BLaER1 treated with 17β-estradiol and CSF1 and Interleukin-3, amounts not matched to agents 10 nM and 100 nM (cell line): ENCODE measurements around the gene FAM193A.
A peak's percentile ranks its signal among the peaks of the same experiment; 100 is the strongest.
"Not testable (repeated sequence)": the region's sequence is repeated elsewhere in the genome, so short reads cannot be mapped to it uniquely, and the experiment has no call there.

Source experiments
- H3K27ac ChIP-seq, 11 experiments: shearing (Covaris generic); formaldehyde crosslinking; 2 replicates each; pipeline ENCODE4 v1.8.1; 2022
- H3K27me3 ChIP-seq, 11 experiments: shearing (Covaris generic); formaldehyde crosslinking; 2 replicates each; pipeline ENCODE4 v1.8.1; 2022
- H3K36me3 ChIP-seq, 11 experiments: shearing (Covaris generic); formaldehyde crosslinking; 2 replicates each; pipeline ENCODE4 v1.8.1; 2022
- H3K4me1 ChIP-seq, 10 experiments: shearing (Covaris generic); formaldehyde crosslinking; 2 replicates each; pipeline ENCODE4 v1.8.1; 2022
- H3K4me2 ChIP-seq, 11 experiments: shearing (Covaris generic); formaldehyde crosslinking; 2 replicates each; pipeline ENCODE4 v1.8.1; 2022
- H3K4me3 ChIP-seq, 10 experiments: shearing (Covaris generic); formaldehyde crosslinking; 2 replicates each; pipeline ENCODE4 v1.8.1; 2022
- H3K9ac ChIP-seq, 11 experiments: shearing (Covaris generic); formaldehyde crosslinking; 2 replicates each; pipeline ENCODE4 v1.8.1; 2022
- H3K9me3 ChIP-seq, 11 experiments: shearing (Covaris generic); formaldehyde crosslinking; replicated peaks in 1 of 11; 2 replicates each; pipeline ENCODE4 v1.8.1; 2022
- H4K20me1 ChIP-seq, 11 experiments: shearing (Covaris generic); formaldehyde crosslinking; 2 replicates each; pipeline ENCODE4 v1.8.1; 2022
- Cebpa-rat ChIP-seq, 11 experiments: shearing (Covaris generic); IDR thresholded peaks; 2 replicates each; pipeline ENCODE4 v1.8.1; 2022

FAM193A gene

GRCh38 chr4:2604614-2605013 is 68.2 kb downstream of the FAM193A start:
- peak overlapping the region; percentile 15 to 67 (median 49); a peak in 21 of 22 replicates for H3K4me2 ChIP-seq
- peaks cover 17 to 29% (median 22%) of the 10 kb centered on the region in 10 experiments for H3K4me1 ChIP-seq
- H3K4me3 ChIP-seq = no peak overlapping the region
- peaks cover 31 to 77% (median 62%) of the 10 kb centered on the region in 11 experiments for H3K36me3 ChIP-seq
- no peak overlapping the region for H3K27ac ChIP-seq
- H3K9me3 ChIP-seq = no peaks in the 10 kb centered on the region
- peak overlapping the region in 4 of 11 experiments; percentile 5 to 51 (median 22); a peak in 2 of 22 replicates for H3K9ac ChIP-seq
- no peak for TF ChIP-seq Cebpa-rat (IDR thresholded peaks at IDR 0.05)
- H4K20me1 ChIP-seq = peaks cover 71 to 100% (median 95%) of the 10 kb centered on the region in 11 experiments
- H3K27me3 ChIP-seq = no peaks in the 10 kb centered on the region

GRCh38 chr4:2606960-2607506 is 70.6 kb downstream of the FAM193A start:
- peaks cover 14 to 27% (median 19%) of the 10 kb centered on the region in 10 experiments for H3K4me1 ChIP-seq
- H3K4me3 ChIP-seq = no peak overlapping the region
- H3K9me3 ChIP-seq = no peaks in the 10 kb centered on the region
- H3K27me3 ChIP-seq = no peaks in the 10 kb centered on the region
- H3K36me3 ChIP-seq = peaks cover 9 to 69% (median 45%) of the 10 kb centered on the region in 11 experiments; a peak in 21 of 22 replicates
- H4K20me1 ChIP-seq = peaks cover 74 to 100% (median 95%) of the 10 kb centered on the region in 11 experiments
- no peak for TF ChIP-seq Cebpa-rat (IDR thresholded peaks at IDR 0.05)
- 0 out of 22 replicates have a peak overlapping the region, but pooled peaks of 1 of the 11 experiments have one; percentile 4 for H3K9ac ChIP-seq
- no peak overlapping the region for H3K4me2 ChIP-seq
- no peak overlapping the region for H3K27ac ChIP-seq

GRCh38 chr4:2607822-2608221 is 71.4 kb downstream of the FAM193A start:
- Histone ChIP-seq H3K9me3 (no peaks in the 10 kb centered on the region), H3K27ac (no peak overlapping the region), H3K27me3 (no peaks in the 10 kb centered on the region), H3K36me3 (peaks cover 9 to 63% (median 41%) of the 10 kb centered on the region in 11 experiments; a peak in 21 of 22 replicates), H3K4me2 (no peak overlapping the region), H3K9ac (no peak overlapping the region), H4K20me1 (peaks cover 78 to 100% (median 98%) of the 10 kb centered on the region in 11 experiments), H3K4me1 (peaks cover 14 to 27% (median 19%) of the 10 kb centered on the region in 10 experiments), H3K4me3 (no peak overlapping the region)
- TF ChIP-seq Cebpa-rat (IDR thresholded peaks at IDR 0.05) = no peak

GRCh38 chr4:2608291-2608690 is 71.8 kb downstream of the FAM193A start:
- Histone ChIP-seq H3K4me1 (peaks cover 14 to 27% (median 19%) of the 10 kb centered on the region in 10 experiments), H3K9me3 (no peaks in the 10 kb centered on the region), H3K27me3 (no peaks in the 10 kb centered on the region), H3K36me3 (peaks cover 9 to 59% (median 38%) of the 10 kb centered on the region in 11 experiments; a peak in 21 of 22 replicates), H3K27ac (no peak overlapping the region), H3K4me2 (no peak overlapping the region), H4K20me1 (peaks cover 79 to 100% (median 100%) of the 10 kb centered on the region in 11 experiments), H3K4me3 (no peak overlapping the region), H3K9ac (no peak overlapping the region)
- TF ChIP-seq Cebpa-rat (IDR thresholded peaks at IDR 0.05) = no peak

- Histone ChIP-seq H3K27me3 (no peaks in the 10 kb centered on the region), H3K4me1 (peaks cover 0 to 23% (median 17%) of the 10 kb centered on the region in 10 experiments; a peak in 16 of 20 replicates), H4K20me1 (peaks cover 76 to 99% (median 97%) of the 10 kb centered on the region in 11 experiments), H3K9me3 (0 out of 22 replicates have a peak, but pooled peaks cover 0 to 3% (median 0%) of the 10 kb centered on the region in 11 experiments), H3K9ac (no peak overlapping the region), H3K36me3 (peaks cover 5 to 43% (median 28%) of the 10 kb centered on the region in 11 experiments; a peak in 20 of 22 replicates), H3K27ac (no peak overlapping the region), H3K4me2 (no peak overlapping the region), H3K4me3 (no peak overlapping the region)
- TF ChIP-seq Cebpa-rat (IDR thresholded peaks at IDR 0.05) = peak in 6 of 11 experiments; percentile 31 to 79 (median 64); a peak in 7 of 22 replicates
These were observed 79.4 kb downstream of the FAM193A start for GRCh38 chr4:2615821-2616220.

GRCh38 chr4:2617955-2618354 is 81.5 kb downstream of the FAM193A start:
- H3K9me3 ChIP-seq = 0 out of 22 replicates have a peak, but pooled peaks cover 0 to 3% (median 0%) of the 10 kb centered on the region in 11 experiments
- H3K4me2 ChIP-seq = no peak overlapping the region
- no peaks in the 10 kb centered on the region for H3K27me3 ChIP-seq
- no peak overlapping the region for H3K27ac ChIP-seq
- peaks cover 83 to 99% (median 97%) of the 10 kb centered on the region in 11 experiments for H4K20me1 ChIP-seq
- H3K36me3 ChIP-seq = peaks cover 13 to 52% (median 28%) of the 10 kb centered on the region in 11 experiments; a peak in 20 of 22 replicates
- TF ChIP-seq Cebpa-rat (IDR thresholded peaks at IDR 0.05) = no peak
- H3K9ac ChIP-seq = no peak overlapping the region
- H3K4me3 ChIP-seq = no peak overlapping the region
- peaks cover 0 to 44% (median 37%) of the 10 kb centered on the region in 10 experiments; a peak in 17 of 20 replicates for H3K4me1 ChIP-seq

- H3K4me3 ChIP-seq, H3K4me2 ChIP-seq, H3K9ac ChIP-seq, H3K9me3 ChIP-seq, H3K27ac ChIP-seq, H3K27me3 ChIP-seq: not testable (repeated sequence)
- Histone ChIP-seq H3K36me3 (peaks cover 13 to 59% (median 32%) of the 10 kb centered on the region in 11 experiments; a peak in 20 of 22 replicates), H4K20me1 (peaks cover 85 to 99% (median 97%) of the 10 kb centered on the region in 11 experiments), H3K4me1 (peaks cover 0 to 52% (median 45%) of the 10 kb centered on the region in 10 experiments; a peak in 17 of 20 replicates)
These were observed 82.3 kb downstream of the FAM193A start for GRCh38 chr4:2618729-2619128.

GRCh38 chr4:2619459-2619858 is 83.0 kb downstream of the FAM193A start:
- H3K4me1 ChIP-seq = peaks cover 0 to 53% (median 46%) of the 10 kb centered on the region in 10 experiments; a peak in 17 of 20 replicates
- peaks cover 14 to 62% (median 32%) of the 10 kb centered on the region in 11 experiments; a peak in 20 of 22 replicates for H3K36me3 ChIP-seq
- H4K20me1 ChIP-seq = peaks cover 85 to 99% (median 97%) of the 10 kb centered on the region in 11 experiments
- no peak for TF ChIP-seq Cebpa-rat (IDR thresholded peaks at IDR 0.05)
- H3K4me2 ChIP-seq = peak overlapping the region in 5 of 11 experiments; percentile 7 to 47 (median 34); a peak in 7 of 22 replicates
- no peak overlapping the region for H3K27ac ChIP-seq
- no peak overlapping the region for H3K4me3 ChIP-seq
- 0 out of 22 replicates have a peak, but pooled peaks cover 0 to 3% (median 0%) of the 10 kb centered on the region in 11 experiments for H3K9me3 ChIP-seq
- H3K27me3 ChIP-seq = no peaks in the 10 kb centered on the region
- no peak overlapping the region for H3K9ac ChIP-seq

- H3K9me3 ChIP-seq = no peaks in the 10 kb centered on the region
- no peak overlapping the region for H3K4me3 ChIP-seq
- H3K27ac ChIP-seq = no peak overlapping the region
- no peak for TF ChIP-seq Cebpa-rat (IDR thresholded peaks at IDR 0.05)
- H3K27me3 ChIP-seq = no peaks in the 10 kb centered on the region
- H4K20me1 ChIP-seq = peaks cover 89 to 99% (median 98%) of the 10 kb centered on the region in 11 experiments
- peaks cover 0 to 49% (median 44%) of the 10 kb centered on the region in 10 experiments; a peak in 16 of 20 replicates for H3K4me1 ChIP-seq
- peaks cover 20 to 70% (median 39%) of the 10 kb centered on the region in 11 experiments for H3K36me3 ChIP-seq
- peak overlapping the region in 8 of 11 experiments; percentile 3 to 63 (median 42); a peak in 14 of 22 replicates for H3K4me2 ChIP-seq
- H3K9ac ChIP-seq = no peak overlapping the region
These were observed 85.0 kb downstream of the FAM193A start for GRCh38 chr4:2621419-2621818.
